MM.1S (cell line): ENCODE results near the gene ODF4.

Source experiments
- DNase-seq: peaks from one replicate; pipeline ENCODE4 v3.0.0-alpha.2; 2015
- H2AFZ ChIP-seq: fragments of 300-600 bp; sonication (generic); 2 replicates; pipeline ENCODE4 v1.6.0; 2016; ENCODE audit warnings: antibody characterized with exemption, low read length
- H3F3A ChIP-seq: fragments of 300-600 bp; sonication (generic); 2 replicates; pipeline ENCODE4 v1.6.1; 2016; ENCODE audit warnings: mild to moderate bottlenecking, antibody characterized with exemption, low read length, moderate library complexity, mixed read lengths; ENCODE audit not compliant: insufficient read depth
- H3K27ac ChIP-seq: fragments of 300-600 bp; sonication (generic); 2 replicates; pipeline ENCODE4 v1.5.1; 2016; ENCODE audit warnings: mild to moderate bottlenecking, low read length
- H3K27me3 ChIP-seq: fragments of 300-600 bp; sonication (generic); replicated peaks from 2 replicates; pipeline ENCODE4 v1.6.0; 2016; ENCODE audit warnings: low read length; ENCODE audit not compliant: insufficient read depth
- H3K36me3 ChIP-seq: fragments of 300-600 bp; sonication (generic); replicated peaks from 2 replicates; pipeline ENCODE4 v1.6.1; 2016; ENCODE audit warnings: mild to moderate bottlenecking, low read length, mixed read lengths; ENCODE audit not compliant: insufficient read depth
- H3K4me1 ChIP-seq: fragments of 300-600 bp; sonication (generic); 2 replicates; pipeline ENCODE4 v1.6.1; 2016; ENCODE audit warnings: low read length, mixed read lengths
- H3K4me2 ChIP-seq: fragments of 300-600 bp; sonication (generic); 2 replicates; pipeline ENCODE4 v1.6.0; 2016; ENCODE audit warnings: low read depth, low read length
- H3K4me3 ChIP-seq: fragments of 300-600 bp; sonication (generic); 2 replicates; pipeline ENCODE4 v1.5.1; 2016; ENCODE audit warnings: low read length, mixed read lengths
- H3K79me2 ChIP-seq: fragments of 300-600 bp; sonication (generic); 2 replicates; pipeline ENCODE4 v1.6.1; 2016; ENCODE audit warnings: mixed run types, low read length, mixed read lengths
- H3K9ac ChIP-seq: fragments of 300-600 bp; sonication (generic); 2 replicates; pipeline ENCODE4 v1.6.1; 2016; ENCODE audit warnings: low read length, mixed read lengths
- H3K9me2 ChIP-seq: fragments of 300-600 bp; sonication (generic); replicated peaks from 2 replicates; pipeline ENCODE4 v1.6.1; 2016; ENCODE audit warnings: mild to moderate bottlenecking, low read length, mixed read lengths; ENCODE audit not compliant: insufficient read depth
- H3K9me3 ChIP-seq: fragments of 300-600 bp; sonication (generic); replicated peaks from 2 replicates; pipeline ENCODE4 v1.6.1; 2016; ENCODE audit warnings: mild to moderate bottlenecking, low read length, mixed read lengths; ENCODE audit not compliant: insufficient read depth
- H4K20me1 ChIP-seq: fragments of 300-600 bp; sonication (generic); 2 replicates; pipeline ENCODE4 v1.6.1; 2016; ENCODE audit warnings: mild to moderate bottlenecking, low read length, moderate library complexity, mixed read lengths; ENCODE audit not compliant: insufficient read depth
- CTCF ChIP-seq: fragments of 300-600 bp; sonication (generic); IDR thresholded peaks from 2 replicates; pipeline ENCODE4 v1.5.1; 2016; ENCODE audit warnings: antibody characterized with exemption, low read length, mixed read lengths
- EZH2 ChIP-seq: fragments of 300-600 bp; sonication (generic); optimal IDR thresholded peaks from 2 replicates; pipeline ENCODE3; 2017; ENCODE audit warnings: low read depth, mild to moderate bottlenecking, antibody characterized with exemption, low read length, mixed read lengths
- EZH2phosphoT487 ChIP-seq: fragments of 300-600 bp; sonication (generic); IDR thresholded peaks from 2 replicates; pipeline ENCODE4 v1.6.1; 2018; ENCODE audit warnings: antibody characterized with exemption, low read length

The ODF4 gene

GRCh38 chr17:8312251-8312650, 27.4 kb upstream of the ODF4 start:
- no peaks in the 10 kb centered on the region for H3K4me1 ChIP-seq
- no peak overlapping the region for H2AFZ ChIP-seq
- H3K27me3 ChIP-seq = peaks cover 74% of the 10 kb centered on the region
- no peaks in the 10 kb centered on the region for H3K9me2 ChIP-seq
- H3K4me2 ChIP-seq = no peak overlapping the region
- no peaks in the 10 kb centered on the region for H3K36me3 ChIP-seq
- H3K4me3 ChIP-seq = no peak overlapping the region
- DNase-seq = no peak
- no peaks in the 10 kb centered on the region for H3F3A ChIP-seq
- TF ChIP-seq EZH2phosphoT487 = no peak
- no peak for TF ChIP-seq EZH2
- TF ChIP-seq CTCF = no peak
- H4K20me1 ChIP-seq = no peaks in the 10 kb centered on the region
- H3K9ac ChIP-seq = no peak overlapping the region
- no peaks in the 10 kb centered on the region for H3K9me3 ChIP-seq
- H3K27ac ChIP-seq = no peak overlapping the region
- H3K79me2 ChIP-seq = no peaks in the 10 kb centered on the region

DNA sequence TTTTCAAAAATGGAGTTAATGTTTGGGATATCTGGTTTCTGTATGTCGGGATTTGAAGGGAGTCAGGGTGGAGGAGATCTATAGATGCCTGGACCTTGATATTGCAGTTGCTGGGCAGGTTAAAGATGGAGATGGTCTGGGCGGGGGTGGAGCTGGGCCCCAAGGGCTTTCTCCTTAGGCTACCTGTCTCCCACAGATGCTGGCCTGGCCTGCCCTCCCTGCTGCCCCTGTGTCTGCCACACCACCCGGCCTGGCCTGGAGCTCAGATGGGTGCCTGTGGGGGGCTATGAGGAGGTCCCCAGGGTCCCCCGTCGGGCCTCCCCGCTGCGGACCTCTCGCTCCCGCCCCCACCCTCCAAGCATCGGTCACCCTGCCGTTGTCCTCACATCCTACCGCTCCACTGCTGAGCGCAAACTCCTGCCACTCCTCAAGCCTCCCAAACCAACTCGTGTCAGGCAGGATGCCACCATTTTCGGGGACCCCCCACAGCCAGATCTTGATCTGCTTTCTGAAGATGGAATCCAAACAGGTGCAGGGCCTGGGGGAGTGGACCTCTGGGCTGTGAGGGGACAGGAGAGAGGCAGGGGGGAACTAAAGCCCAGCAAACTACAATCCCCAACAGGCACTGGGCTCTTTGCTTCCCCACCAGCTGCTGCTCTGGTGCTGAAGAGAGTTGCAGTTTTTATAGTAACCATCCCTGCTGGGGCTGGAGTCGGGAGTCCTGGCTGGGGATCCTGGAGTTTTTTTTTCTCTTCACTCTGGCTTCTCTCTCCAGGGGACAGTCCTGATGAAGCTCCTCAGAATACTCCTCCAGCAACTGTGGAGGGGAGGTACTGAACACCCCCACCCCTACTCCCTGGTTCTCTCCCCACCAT, 26.7 kb upstream of the ODF4 start:
- no peak overlapping the region for H3K4me2 ChIP-seq
- no peaks in the 10 kb centered on the region for H3K9me3 ChIP-seq
- no peak overlapping the region for H3K4me3 ChIP-seq
- no peaks in the 10 kb centered on the region for H3F3A ChIP-seq
- H3K9ac ChIP-seq = no peak overlapping the region
- no peaks in the 10 kb centered on the region for H4K20me1 ChIP-seq
- H3K4me1 ChIP-seq = no peaks in the 10 kb centered on the region
- H3K27ac ChIP-seq = no peak overlapping the region
- no peaks in the 10 kb centered on the region for H3K9me2 ChIP-seq
- DNase-seq = no peak
- H3K27me3 ChIP-seq = peaks cover 81% of the 10 kb centered on the region
- no peak for TF ChIP-seq EZH2
- TF ChIP-seq EZH2phosphoT487 = no peak
- TF ChIP-seq CTCF = no peak
- H2AFZ ChIP-seq = no peak overlapping the region
- H3K36me3 ChIP-seq = no peaks in the 10 kb centered on the region
- no peaks in the 10 kb centered on the region for H3K79me2 ChIP-seq

GRCh38 chr17:8314797-8315763, 24.6 kb upstream of the ODF4 start:
- Histone ChIP-seq H3K4me2 (no peak overlapping the region), H3K36me3 (no peaks in the 10 kb centered on the region), H3F3A (no peaks in the 10 kb centered on the region), H3K9ac (no peak overlapping the region), H2AFZ (no peak overlapping the region), H3K79me2 (no peaks in the 10 kb centered on the region), H3K9me3 (no peaks in the 10 kb centered on the region), H3K4me1 (no peaks in the 10 kb centered on the region), H3K27ac (no peak overlapping the region), H4K20me1 (no peaks in the 10 kb centered on the region), H3K4me3 (no peak overlapping the region), H3K27me3 (peaks cover 84% of the 10 kb centered on the region), H3K9me2 (no peaks in the 10 kb centered on the region)
- no peak for DNase-seq
- TF ChIP-seq CTCF (no peak), EZH2 (no peak), EZH2phosphoT487 (no peak)
